ENCODE results near the gene PPARD.
A peak's percentile ranks its signal among the peaks of the same experiment; 100 is the strongest.
"Not testable (repeated sequence)": the region's sequence is repeated elsewhere in the genome, so short reads cannot be mapped to it uniquely, and the experiment has no call there.

The PPARD gene

GRCh38 chr6:35342258-35343091, at the start of gene PPARD:
Gene PPARD (plus strand): TSS chr6:35342558. CDS start chr6:35411088, 68,530 bp downstream.
- DNase-seq = peak; percentile 89

GRCh38 chr6:35293681-35294080, 48.7 kb upstream of the PPARD start:
- no peak for DNase-seq

DNA sequence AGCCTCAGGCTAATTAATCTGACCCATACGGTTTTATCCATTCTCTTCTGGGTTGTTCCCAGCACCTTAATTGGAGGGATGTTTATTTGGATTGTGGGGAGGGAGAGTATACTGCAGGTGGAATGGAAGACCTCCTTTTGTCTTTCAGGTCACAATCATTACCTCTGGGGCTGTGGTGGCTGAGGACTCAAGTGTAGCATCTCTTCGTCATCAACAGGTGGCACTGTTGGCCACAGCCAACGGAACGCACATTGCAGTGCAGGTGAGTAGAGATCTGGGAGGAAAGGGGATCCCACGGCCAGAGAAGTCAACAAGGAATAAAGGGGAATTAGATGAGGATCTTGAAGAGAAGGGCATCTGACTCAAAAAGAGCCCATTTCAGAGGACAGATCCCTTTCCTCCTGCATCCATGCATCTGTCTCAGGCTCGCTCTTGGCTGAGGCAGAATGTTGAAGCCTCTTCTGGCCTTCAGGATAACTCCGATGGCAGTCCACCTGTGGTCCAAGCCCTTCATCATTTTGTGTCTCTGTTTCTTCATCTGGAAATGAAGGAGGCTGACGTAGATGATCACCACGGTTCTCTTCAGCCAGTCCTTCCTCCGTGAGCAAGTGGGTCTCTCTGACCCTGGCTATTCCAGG, 47.9 kb upstream of the PPARD start:
- DNase-seq = no peak

DNA sequence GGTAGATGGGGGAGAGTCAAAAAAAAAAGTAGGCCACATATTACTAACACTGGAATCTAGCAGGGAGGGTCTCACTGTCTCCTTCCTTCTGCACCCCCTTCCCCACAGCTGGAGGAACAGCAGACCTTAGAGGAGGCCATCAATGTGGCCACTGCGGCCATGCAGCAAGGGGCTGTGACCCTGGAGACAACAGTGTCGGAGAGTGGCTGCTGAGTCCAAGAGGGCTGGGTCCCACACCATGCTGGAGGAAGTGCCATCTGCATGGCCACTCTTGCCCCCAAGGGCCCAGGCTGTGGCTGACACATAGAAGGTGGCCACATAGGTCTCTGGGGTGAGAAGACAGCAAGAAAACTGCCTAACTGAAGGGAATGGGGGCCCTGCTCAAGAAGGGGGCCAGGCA, 47.3 kb upstream of the PPARD start:
- no peak for DNase-seq

DNA sequence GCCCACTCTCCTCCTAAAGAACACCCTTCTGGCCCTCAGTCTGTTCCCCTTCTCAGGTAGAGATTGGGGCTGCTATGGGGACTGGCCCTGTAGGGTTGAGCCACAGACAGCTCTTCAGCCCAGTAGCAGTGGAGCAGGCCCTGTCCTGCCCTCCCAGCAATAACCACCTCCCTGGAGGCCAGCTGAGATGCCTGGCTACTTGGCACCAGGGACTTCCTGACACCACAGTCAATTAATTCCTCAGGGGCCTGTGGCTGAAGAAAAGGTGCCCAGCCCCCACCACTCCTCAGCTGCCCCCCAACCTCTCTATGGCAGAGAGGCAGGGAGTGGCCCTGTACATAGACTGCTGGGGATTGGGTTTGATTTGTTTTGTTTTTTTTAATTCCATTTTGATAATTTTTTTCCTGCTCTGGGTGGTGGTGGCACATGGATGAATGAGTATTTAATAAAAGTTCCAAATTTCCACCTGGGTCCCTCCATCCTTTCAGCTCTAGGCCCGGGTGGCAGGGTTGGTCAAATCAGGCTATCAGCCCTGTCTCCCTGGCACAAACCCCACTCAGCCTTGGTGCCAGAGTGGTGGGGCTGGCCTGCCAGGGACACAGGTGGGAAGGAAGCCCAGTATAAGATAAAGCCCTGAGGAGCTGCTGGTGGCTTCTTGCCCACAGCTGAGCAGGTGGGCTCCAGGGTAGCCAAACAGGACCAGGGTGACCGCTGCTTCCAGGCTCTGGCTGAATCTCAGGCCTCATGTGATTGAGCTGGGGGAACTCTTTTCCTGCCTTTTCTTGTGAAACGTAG, 46.6 kb upstream of the PPARD start:
- DNase-seq = no peak

- DNase-seq = no peak
Measured at GRCh38 chr6:35296931-35297600, 45.3 kb upstream of the PPARD start.

- peak; percentile 93 for DNase-seq
Measured at GRCh38 chr6:35297601-35298481, 44.5 kb upstream of the PPARD start, which contains the start of gene DEF6. Gene DEF6 (plus strand): TSS chr6:35297818. CDS start chr6:35297857, 39 bp downstream.

- no peak for DNase-seq
Measured at GRCh38 chr6:35298625-35299140, 43.7 kb upstream of the PPARD start.

- DNase-seq = no peak
Measured at GRCh38 chr6:35299674-35300073, 42.7 kb upstream of the PPARD start.

DNA sequence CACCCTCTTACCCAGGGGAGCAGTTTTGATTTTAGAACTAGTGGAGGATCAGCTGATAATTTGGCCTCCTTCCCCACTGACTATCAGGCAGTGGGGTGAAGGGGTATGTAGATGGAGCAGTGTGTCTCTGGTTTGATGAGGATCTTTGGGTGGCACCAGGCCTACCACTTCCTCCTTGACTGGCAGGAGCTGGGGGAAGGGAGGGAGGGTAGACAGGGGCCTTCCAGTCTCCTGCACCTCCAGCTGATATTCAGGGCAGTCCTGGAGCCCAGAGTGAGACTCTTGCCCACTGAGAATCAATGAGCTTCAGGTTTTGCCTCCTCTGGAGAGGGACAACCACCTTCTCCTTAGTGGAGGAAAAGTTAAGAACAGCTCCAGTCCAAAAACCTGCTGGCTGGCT, 41.5 kb upstream of the PPARD start:
- DNase-seq = no peak

GRCh38 chr6:35302604-35303241, 39.6 kb upstream of the PPARD start:
- no peak for DNase-seq

GRCh38 chr6:35304299-35304698, 38.1 kb upstream of the PPARD start:
- DNase-seq = no peak

- DNase-seq = no peak
Measured at GRCh38 chr6:35305117-35305516, 37.2 kb upstream of the PPARD start.

- not testable (repeated sequence) for DNase-seq
Measured at GRCh38 chr6:35307138-35307537, 35.2 kb upstream of the PPARD start.

DNA sequence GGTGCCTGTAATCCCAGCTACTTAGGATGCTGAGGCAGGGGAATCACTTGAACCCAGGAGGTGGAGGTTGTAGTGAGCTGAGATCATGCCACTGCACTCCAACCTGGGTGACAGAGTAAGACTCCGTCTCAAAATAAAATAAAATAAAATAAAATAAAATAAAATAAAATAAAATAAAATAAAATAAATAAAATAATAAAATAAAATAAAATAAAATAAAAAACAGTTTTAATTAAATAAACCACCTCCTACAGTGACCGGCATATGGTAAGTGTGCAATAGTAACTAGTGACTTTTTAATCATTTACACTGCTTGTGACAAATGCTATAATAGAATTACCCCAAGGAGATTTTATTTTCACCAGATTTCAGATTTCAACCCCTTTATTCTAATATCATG, 33.8 kb upstream of the PPARD start:
- DNase-seq = not testable (repeated sequence)

- no peak for DNase-seq
Measured at GRCh38 chr6:35309611-35310264, 32.6 kb upstream of the PPARD start.

- no peak for DNase-seq
Measured at GRCh38 chr6:35310265-35310831, 32.0 kb upstream of the PPARD start.

DNA sequence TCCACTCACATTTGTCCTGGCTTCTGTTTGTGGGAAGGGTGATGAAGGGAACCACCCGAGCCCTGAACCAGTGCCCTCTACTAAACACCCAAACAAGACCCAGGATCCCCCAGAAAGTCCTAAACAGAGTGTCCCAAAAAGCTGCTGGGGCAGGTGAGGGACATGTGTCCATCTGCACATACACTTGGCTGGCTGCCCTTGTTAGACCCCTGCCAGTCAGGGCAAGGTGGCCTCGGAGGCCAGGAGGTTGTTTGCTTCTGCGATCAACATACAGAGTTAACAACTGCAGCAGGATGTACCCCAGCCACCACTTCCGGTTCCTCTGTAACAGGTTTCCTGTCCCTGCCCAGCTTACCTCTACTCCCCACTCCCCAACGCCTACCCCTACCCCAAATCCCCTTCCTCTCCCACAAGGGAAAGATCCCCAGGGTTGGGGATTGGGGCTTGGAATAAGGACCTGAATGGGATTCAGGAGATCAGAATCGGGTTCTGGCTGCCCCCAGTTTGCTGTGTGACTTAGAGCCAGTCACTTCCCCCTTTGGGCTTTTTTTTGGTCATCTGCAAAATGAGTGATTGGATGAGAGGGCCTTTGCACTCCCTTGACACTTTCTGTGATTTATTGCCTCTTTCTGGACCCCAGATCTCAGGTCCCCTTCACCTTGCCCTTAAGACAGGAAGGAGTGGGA, 30.8 kb upstream of the PPARD start:
- DNase-seq = no peak

DNA sequence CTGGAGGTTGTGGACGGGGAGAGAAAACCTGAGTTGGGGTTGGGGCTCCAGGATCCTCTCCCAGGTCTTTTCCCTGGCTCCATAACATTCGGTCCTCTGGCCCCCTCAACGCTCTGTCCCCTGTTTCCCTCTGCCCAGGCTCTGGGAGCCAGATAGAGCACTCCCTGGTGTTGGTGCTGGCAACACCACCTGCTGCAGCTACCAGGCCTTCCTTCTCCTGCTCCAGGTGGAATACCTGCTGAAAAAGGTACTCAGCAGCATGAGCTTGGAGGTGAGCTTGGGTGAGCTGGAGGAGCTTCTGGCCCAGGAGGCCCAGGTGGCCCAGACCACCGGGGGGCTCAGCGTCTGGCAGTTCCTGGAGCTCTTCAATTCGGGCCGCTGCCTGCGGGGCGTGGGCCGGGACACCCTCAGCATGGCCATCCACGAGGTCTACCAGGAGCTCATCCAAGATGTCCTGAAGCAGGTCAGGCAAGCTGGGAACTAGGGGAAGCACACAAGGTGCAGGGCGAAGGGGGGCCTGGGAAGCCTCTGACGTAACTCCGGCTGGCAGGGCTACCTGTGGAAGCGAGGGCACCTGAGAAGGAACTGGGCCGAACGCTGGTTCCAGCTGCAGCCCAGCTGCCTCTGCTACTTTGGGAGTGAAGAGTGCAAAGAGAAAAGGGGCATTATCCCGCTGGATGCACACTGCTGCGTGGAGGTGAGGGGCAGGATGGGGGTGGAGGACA, 30.1 kb upstream of the PPARD start:
- DNase-seq = no peak

All from DMS79 (cell line).